GM18517 (cell line): ENCODE measurements around the gene RWDD1.
"Not testable (repeated sequence)": the region's sequence is repeated elsewhere in the genome, so short reads cannot be mapped to it uniquely, and the experiment has no call there.

Experiments used
- ATAC-seq: cut with Tn5 transposase; IDR thresholded peaks from one replicate; pipeline ENCODE4 v1.9.1; 2021; ENCODE audit warnings: mild to moderate bottlenecking, moderate library complexity; ENCODE audit not compliant: unreplicated experiment

RWDD1 gene

DNA sequence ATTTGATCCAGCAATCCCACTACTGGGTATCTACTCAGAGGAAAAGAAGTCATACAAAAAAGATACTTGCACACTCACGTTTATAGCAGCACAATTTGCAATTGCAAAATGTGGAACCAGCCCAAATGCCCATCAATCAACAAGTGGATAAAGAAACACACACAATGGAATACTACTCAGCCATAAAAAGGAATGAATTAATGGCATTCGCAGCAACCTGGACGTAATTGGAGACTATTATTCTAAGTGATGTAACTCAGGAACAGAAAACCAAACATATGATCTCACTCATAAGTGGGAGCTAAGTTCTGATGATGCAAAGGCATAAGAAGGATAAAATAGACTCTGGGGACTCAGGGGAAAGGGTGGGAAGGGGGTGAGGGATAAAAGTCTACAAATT, 33.6 kb downstream of the RWDD1 start:
- not testable (repeated sequence) for ATAC-seq

DNA sequence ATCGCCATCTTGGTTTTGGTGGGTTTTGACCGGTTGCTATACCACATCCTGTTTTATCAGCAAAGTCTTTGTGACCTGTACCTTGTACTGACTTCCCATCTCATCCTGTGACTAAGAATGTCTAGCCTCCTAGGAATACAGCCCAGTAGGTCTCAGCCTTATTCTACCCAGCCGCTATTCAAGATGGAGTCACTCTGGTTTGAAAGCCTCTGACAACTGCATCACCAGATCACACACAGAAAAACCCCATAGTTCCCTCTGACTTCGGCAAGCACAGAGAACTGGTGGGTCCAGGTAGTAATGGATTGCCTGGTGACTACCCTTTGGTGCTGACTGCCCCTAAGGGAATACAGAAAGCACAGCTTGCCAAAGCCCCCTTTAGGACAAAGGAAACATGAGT, 34.6 kb downstream of the RWDD1 start:
- ATAC-seq: no peak

DNA sequence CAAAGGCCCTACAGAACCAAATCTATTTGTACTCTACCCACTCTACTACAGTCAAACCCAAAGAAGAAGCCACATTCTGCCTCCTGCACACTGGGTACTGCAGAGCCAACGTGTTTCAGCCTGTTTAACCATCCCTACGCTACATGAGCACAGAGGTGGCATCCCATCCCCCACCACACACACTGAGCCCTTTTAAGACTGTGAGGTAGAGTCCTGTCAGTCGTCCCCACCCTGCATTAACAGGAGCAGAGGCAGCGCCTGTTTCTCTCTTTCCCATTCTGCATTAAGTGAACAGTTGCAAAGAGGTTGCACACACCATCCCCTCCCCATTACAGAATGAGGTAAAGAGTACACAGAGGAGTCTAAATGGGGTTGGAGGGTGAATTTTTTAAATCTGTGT, 39.8 kb downstream of the RWDD1 start:
- ATAC-seq: no peak

DNA sequence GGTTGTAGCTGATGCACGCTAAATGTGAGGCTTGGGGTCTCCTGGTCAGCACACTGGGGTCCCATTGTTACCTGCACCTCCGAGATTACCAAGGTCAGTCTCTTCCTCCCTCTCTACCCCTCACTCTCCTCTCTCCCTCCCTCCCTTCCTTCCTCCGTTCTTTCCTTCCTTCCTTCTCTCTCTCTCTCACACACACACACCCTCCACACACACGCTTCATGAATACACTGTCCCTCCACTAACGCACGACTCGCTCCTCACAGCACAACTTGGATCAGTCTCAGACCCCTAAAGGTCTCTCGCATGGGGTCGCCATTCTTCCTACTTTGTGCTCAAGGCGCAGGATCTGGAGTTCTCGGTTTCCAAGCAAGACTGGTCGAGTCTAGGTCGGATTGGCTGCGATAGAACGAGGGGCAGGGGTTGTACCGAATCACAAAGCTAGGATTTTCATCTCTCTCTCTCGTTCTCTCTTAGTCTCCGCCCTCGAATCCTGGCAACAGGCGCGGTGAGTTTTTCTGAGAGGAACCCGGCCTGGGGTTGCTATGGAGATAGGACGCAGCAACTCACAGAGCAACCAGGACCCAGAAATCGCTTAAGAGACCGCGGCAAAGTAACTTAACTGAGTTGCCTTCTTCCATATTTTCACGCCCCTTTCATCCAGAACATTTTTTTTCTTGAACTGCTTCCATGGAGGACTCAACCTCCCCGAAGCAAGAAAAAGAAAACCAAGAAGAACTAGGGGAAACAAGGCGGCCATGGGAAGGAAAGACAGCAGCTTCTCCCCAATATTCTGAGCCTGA, 44.8 kb downstream of the RWDD1 start, which contains the start of gene RSPH4A:
RSPH4A (plus strand) TSS at position 543 of the 800 bp plus-strand sequence; CDS start at position 688, 145 bp downstream.
- peak; percentile 98 for ATAC-seq

DNA sequence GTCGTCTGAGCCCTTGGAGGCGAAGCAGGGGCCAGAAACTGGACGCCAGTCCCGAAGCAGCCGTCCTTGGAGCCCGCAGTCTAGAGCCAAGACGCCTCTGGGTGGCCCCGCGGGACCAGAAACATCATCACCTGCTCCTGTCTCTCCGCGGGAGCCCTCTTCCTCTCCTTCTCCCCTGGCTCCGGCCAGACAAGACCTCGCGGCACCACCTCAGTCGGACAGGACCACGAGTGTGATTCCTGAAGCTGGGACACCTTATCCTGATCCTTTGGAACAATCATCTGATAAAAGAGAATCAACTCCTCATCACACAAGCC, 45.4 kb downstream of the RWDD1 start:
- no peak for ATAC-seq

DNA sequence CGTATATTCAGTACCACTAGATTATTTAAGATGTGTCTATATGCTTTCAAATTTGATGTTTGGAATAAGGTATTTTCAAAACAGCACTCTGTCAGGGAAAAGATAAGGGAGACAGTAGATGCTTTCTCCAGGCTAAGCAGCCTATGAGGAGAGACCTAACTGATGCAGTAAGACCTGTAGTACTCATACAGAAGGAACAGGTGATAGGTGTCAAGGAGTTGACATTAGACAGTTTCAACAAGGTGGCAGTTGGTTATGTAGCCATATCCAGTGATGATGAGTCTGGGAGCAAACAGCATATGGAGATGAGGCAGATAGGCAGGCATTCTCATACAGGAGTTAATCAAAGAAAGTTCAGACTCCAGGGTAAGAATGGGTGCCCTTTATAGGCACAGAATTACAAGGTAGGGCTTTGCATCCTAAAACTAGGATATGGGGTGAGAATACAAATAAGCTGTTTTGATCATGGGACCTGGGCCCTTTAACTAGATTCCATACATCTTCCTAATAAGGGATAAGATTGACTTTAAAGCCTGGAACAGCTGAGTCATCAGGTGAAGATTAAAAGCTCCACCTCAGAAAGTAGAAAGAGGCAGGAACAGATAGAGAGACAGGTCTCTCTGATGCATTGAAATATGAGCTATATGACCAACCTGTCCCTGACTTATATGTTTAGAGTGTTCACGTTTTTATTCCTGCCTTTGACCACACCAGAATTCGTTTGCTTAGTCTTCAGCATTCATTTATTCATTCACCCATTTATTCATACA, 52.9 kb downstream of the RWDD1 start:
- no peak for ATAC-seq

DNA sequence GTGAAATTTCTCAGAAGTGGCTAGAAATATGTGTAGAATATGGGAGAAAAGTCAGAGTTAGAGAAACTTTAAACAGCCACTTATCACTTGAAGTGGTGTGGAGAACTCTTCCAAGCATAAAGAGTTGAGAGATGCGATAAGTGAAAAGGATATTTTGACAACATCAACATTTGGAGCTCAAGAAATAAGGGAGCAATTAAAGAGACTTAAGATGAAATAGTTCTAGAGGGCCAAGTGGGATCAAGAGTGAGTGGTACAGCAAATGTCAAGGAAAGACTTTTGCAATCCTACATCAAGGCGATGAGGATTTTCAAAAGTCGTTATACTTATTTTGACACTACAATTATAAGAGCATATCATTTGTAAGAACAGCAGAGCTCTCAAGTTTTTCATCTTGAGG, 54.6 kb downstream of the RWDD1 start:
- no peak for ATAC-seq

DNA sequence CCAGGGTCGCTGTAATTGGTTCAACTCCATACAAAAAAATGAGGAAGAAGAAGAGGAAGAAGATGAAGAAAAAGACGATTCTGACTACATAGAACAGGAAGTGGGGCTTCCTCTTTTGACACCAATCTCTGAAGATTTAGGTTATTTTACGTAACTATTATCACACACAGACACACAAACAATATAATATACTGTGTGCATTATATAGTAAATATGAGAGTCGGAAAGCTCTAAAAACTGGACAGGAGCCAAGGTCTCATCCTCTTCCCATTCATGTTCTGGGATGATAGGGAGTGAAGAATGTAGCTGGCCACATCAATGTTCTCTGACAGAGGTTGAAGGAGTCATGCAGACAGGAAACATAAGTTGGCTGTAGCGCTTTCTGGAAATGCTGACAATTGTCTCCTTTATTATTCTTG, 58.3 kb downstream of the RWDD1 start:
- ATAC-seq: no peak

DNA sequence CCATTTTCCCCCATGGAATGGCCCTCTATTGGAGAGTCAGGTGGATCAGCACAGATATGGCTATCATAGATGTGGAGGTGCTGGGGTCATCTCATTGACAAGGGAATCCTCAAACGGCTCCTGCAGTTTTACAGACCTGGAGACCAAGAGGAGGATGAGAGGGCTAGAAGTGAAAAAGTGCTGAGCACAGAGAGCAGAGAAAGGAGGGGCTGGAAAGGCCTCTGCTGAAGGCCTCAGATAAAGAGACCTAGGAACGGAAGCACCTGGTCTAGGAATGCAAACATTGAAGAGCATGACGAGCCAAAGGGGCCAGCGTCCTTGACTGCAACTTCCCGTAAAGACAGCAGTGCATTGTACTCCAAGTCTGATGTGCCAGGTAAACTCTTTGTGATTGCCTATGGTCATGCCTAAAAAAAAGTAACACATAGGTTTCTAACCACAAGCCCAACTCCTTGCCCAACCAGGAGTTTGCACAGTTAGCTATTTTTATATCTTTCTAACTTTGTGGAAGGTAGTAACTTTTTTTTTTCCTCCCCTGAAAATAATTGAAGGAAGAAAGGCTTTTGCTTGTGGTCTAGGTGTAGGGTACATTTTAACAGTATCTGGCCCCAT, 60.2 kb downstream of the RWDD1 start:
- peak; percentile 63 for ATAC-seq

DNA sequence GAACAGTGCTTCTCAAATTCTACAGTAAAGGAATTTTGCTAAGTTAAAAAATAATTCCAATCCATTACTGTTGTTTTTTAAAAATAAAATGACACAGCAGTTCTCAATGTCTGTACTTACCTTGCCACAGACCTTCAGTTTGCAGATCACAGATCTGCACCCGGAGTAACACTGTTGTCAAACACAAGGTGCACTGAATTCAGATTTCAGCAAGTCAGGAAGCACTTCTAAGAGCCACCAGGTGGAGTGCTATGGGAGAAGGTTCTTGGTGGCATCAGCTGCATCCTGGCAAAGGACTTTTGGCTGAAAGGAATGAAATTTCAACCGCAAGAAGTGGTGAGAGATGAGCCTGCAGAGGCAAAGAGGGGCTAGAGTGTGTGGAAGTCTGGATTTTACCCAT, 62.4 kb downstream of the RWDD1 start:
- ATAC-seq: no peak
